ENCODE measurements around the gene PGM2L1.

Gene PGM2L1

DNA sequence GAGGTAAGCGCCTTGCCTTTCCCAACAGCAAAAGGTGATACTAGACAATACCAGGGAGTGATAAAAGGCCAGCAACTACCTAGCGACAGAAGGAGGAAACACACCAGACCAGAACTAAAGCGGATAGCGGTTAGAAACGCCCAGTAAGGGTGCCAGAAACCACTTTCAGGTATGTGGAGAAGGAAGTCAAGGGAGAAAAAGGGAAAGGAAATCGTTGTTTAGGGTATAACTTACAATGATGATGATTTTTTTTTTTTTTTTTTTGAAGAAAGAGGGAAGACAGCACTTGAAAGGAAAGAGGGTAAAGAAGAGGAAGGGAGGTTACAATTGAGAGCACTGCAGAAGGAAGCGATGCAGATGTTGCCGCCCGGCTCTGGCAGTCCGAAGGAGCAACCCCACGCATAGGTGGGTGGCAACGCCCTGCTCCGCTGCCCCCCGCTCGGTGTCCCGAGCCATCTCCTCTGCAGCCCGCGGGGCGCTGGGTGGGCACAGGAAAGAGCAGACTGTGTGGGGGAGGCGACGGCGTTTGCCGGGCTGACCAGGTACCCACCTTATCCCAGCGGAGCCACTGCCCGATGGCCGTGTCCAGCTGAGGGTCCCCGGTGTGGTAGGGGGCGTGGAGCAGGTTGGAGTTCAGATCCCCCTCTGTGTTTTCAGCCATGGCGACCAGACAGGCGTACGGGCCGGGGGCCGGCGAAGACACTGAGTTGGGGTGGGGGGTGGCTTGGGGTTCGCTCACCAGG, 561 bp downstream of the PGM2L1 start (continued):
- TF ChIP-seq ZNF8 (CRISPR knock-in tag; IDR thresholded peaks at IDR 0.05) (no peak), ZFP30 (CRISPR knock-in tag; IDR thresholded peaks at IDR 0.05) (no peak), ISL1 (CRISPR knock-in tag; IDR thresholded peaks at IDR 0.05) (no peak)

- no peak for ATAC-seq
- TF ChIP-seq ZNF8 (CRISPR knock-in tag; IDR thresholded peaks at IDR 0.05) (no peak), POU6F1 (CRISPR knock-in tag; IDR thresholded peaks at IDR 0.05; ENCODE audit: borderline replicate concordance, low read depth) (no peak), TOX (CRISPR knock-in tag; IDR thresholded peaks at IDR 0.05; ENCODE audit: borderline replicate concordance) (no peak), CSRNP3 (CRISPR knock-in tag; IDR thresholded peaks at IDR 0.05) (no peak), OSR1 (CRISPR knock-in tag; IDR thresholded peaks at IDR 0.05) (no peak), CSDC2 (CRISPR knock-in tag; IDR thresholded peaks at IDR 0.05) (no peak), CREB5 (CRISPR knock-in tag; IDR thresholded peaks at IDR 0.05; ENCODE audit: low read depth) (no peak), ZC3H10 (CRISPR knock-in tag; IDR thresholded peaks at IDR 0.05) (no peak), ISL1 (CRISPR knock-in tag; IDR thresholded peaks at IDR 0.05) (no peak), ESRRG (CRISPR knock-in tag; IDR thresholded peaks at IDR 0.05) (no peak), BACH2 (CRISPR knock-in tag; IDR thresholded peaks at IDR 0.05; ENCODE audit: borderline replicate concordance) (no peak), PATZ1 (CRISPR knock-in tag; IDR thresholded peaks at IDR 0.05; ENCODE audit: borderline replicate concordance) (no peak), RARB (CRISPR knock-in tag; IDR thresholded peaks at IDR 0.05) (no peak), SNAI2 (CRISPR knock-in tag; IDR thresholded peaks at IDR 0.05) (no peak), PPARA (CRISPR knock-in tag; IDR thresholded peaks at IDR 0.05; ENCODE audit: borderline replicate concordance) (no peak), ZFP30 (CRISPR knock-in tag; IDR thresholded peaks at IDR 0.05) (no peak), GLIS3 (CRISPR knock-in tag; IDR thresholded peaks at IDR 0.05) (no peak)
Measured at GRCh38 chr11:74392256-74392655, 6.0 kb downstream of the PGM2L1 start.

GRCh38 chr11:74391193-74391592, 7.0 kb downstream of the PGM2L1 start:
- no peak for ATAC-seq
- TF ChIP-seq OSR1 (CRISPR knock-in tag; IDR thresholded peaks at IDR 0.05) (no peak), ZNF70 (CRISPR knock-in tag; IDR thresholded peaks at IDR 0.05) (no peak), PATZ1 (CRISPR knock-in tag; IDR thresholded peaks at IDR 0.05; ENCODE audit: borderline replicate concordance) (no peak), CSRNP3 (CRISPR knock-in tag; IDR thresholded peaks at IDR 0.05) (no peak), PPARA (CRISPR knock-in tag; IDR thresholded peaks at IDR 0.05; ENCODE audit: borderline replicate concordance) (no peak), CREB5 (CRISPR knock-in tag; IDR thresholded peaks at IDR 0.05; ENCODE audit: low read depth) (no peak), BACH2 (CRISPR knock-in tag; IDR thresholded peaks at IDR 0.05; ENCODE audit: borderline replicate concordance) (no peak), GLIS3 (CRISPR knock-in tag; IDR thresholded peaks at IDR 0.05) (no peak), TCF4 (CRISPR knock-in tag; IDR thresholded peaks at IDR 0.05; ENCODE audit: borderline replicate concordance) (no peak), ZNF565 (CRISPR knock-in tag; conservative IDR thresholded peaks at IDR 0.05; ENCODE audit: low read depth) (no peak), SNAI2 (CRISPR knock-in tag; IDR thresholded peaks at IDR 0.05) (no peak), ESRRG (CRISPR knock-in tag; IDR thresholded peaks at IDR 0.05) (no peak), ZFP30 (CRISPR knock-in tag; IDR thresholded peaks at IDR 0.05) (no peak), POU6F1 (CRISPR knock-in tag; IDR thresholded peaks at IDR 0.05; ENCODE audit: borderline replicate concordance, low read depth) (no peak), ISL1 (CRISPR knock-in tag; IDR thresholded peaks at IDR 0.05) (no peak), ZC3H10 (CRISPR knock-in tag; IDR thresholded peaks at IDR 0.05) (no peak)

All from SK-N-SH treated with all-trans-retinoic acid at 6 μM for 48 hours (cell line).